ENCODE results near the gene TEAD1. TPM values are rescaled to one million over a fixed set of nuclear protein-coding genes. Genes with fewer than 3 reads are reported as not detected.

TEAD1 gene
- polyA plus RNA-seq, 1 experiment: 79.2 TPM

DNA sequence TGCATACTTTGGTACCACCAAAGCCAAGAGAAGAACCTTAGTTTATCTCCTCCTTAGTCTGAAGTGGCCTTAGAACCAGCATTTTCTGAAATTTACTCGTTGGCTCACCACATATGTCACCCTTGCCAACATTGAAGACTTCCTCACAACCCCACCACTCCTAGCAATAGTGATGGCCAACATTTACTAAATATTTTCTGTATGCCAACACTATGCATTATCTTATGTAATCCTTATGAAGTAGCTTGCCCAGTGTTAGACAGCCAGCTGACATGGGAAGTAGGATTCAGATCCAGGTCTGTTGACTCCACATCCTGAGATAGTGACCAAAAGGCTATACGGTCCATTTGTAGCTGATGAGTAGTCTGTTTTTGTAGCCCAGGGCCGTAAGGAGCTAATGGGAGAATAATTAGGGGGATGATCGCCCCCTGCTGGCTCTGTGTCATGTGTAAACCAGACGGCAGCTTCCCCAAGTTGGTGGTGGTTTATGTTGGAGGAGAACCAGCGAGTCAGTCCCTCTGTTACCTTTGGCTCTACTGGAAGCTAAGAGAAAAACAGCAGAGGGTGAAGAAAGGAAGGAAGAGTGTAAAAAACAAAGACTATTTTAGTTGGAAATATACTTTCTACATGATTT is 214.4 kb downstream of the TEAD1 start:
- Histone ChIP-seq H3K4me3 (ENCODE audit: low read depth, low read length) (no peak overlapping the region), H3K27me3 (ENCODE audit: control insufficient read depth, insufficient read depth, low read length) (no peaks in the 10 kb centered on the region), H3K36me3 (ENCODE audit: control insufficient read depth, insufficient read depth, low read length) (peaks cover 11% of the 10 kb centered on the region)
- ChIA-PET CTCF (interaction anchor here (0.5 to 3.3 kb wide), 39 partner anchors 8 to 600 kb away, joined by 3 to 19 read pairs (median 4); no protein-coding TSS in a partner anchor), POLR2A (interaction anchor here (0.6 kb wide), 2 partner anchors 17 to 768 kb away, joined by 3 read pairs; no protein-coding TSS in a partner anchor)
- peak; percentile 46 for DNase-seq (ENCODE audit: low read depth)
- TF ChIP-seq CTCF (IDR thresholded peaks at IDR 0.05; ENCODE audit: insufficient read depth, low read depth, low read length): peak; percentile 72

DNA sequence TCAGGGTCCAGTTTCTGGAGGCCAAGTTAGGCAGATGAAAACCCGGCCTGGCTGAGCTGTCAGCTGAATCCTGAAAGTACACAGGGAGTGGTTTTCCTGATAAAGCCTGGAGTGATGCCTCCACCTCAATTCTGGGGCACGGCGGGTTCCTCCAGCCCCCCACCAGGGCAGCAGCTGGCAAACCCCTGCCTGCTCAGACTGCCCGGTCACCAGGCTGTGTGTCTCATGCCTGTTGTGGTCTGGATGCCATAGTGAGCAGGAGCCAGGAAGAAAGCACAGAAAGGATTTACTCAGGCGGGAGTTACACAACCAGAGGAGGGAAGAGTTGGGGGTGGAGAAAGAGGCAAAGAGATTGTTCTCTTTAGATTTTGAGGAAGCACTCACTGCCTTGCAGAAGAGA is 215.0 kb downstream of the TEAD1 start:
- Histone ChIP-seq H3K27me3 (ENCODE audit: control insufficient read depth, insufficient read depth, low read length) (no peaks in the 10 kb centered on the region), H3K4me3 (ENCODE audit: low read depth, low read length) (no peak overlapping the region), H3K36me3 (ENCODE audit: control insufficient read depth, insufficient read depth, low read length) (peaks cover 10% of the 10 kb centered on the region)
- CTCF ChIA-PET: interaction anchor here (0.6 to 3.3 kb wide), 35 partner anchors 9 to 601 kb away, joined by 3 to 19 read pairs (median 4); no protein-coding TSS in a partner anchor
- POLR2A ChIA-PET: interaction anchor here (0.6 kb wide), 2 partner anchors 18 to 769 kb away, joined by 3 read pairs; no protein-coding TSS in a partner anchor
- no peak for TF ChIP-seq CTCF (IDR thresholded peaks at IDR 0.05; ENCODE audit: insufficient read depth, low read depth, low read length)
- DNase-seq (ENCODE audit: low read depth): no peak

DNA sequence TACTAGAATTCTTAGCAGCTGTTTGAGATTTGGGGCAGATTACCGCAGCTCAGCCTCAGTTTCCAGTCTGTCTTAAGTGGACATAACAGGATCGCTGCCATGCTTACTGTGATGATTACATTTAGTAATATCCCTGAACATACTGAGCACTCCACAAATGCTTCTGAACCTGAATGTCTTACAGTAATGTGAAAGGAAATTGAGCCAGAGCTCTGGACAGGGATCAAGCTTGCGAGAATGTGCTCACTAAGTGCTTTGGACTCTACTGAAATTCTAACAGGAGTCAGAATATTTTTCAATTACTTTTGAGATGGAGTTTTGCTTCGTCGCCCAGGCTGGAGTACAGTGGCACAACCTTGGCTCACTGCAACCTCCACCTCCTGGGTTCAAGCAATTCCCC is 216.3 kb downstream of the TEAD1 start:
- no peaks in the 10 kb centered on the region for H3K27me3 ChIP-seq (ENCODE audit: control insufficient read depth, insufficient read depth, low read length)
- DNase-seq (ENCODE audit: low read depth): no peak
- H3K4me3 ChIP-seq (ENCODE audit: low read depth, low read length): no peak overlapping the region
- POLR2A ChIA-PET: no interaction called here
- peaks cover 7% of the 10 kb centered on the region for H3K36me3 ChIP-seq (ENCODE audit: control insufficient read depth, insufficient read depth, low read length)
- TF ChIP-seq CTCF (IDR thresholded peaks at IDR 0.05; ENCODE audit: insufficient read depth, low read depth, low read length): no peak
- CTCF ChIA-PET: interaction anchor here (0.6 to 3.3 kb wide), 9 partner anchors 11 to 602 kb away, joined by 3 to 19 read pairs (median 9); no protein-coding TSS in a partner anchor

- TF ChIP-seq CTCF (IDR thresholded peaks at IDR 0.05; ENCODE audit: insufficient read depth, low read depth, low read length): peak; percentile 83
- POLR2A ChIA-PET: no interaction called here
- DNase-seq (ENCODE audit: low read depth): no peak
Measured at GRCh38 chr11:12893787-12894672, 219.8 kb downstream of the TEAD1 start.

DNA sequence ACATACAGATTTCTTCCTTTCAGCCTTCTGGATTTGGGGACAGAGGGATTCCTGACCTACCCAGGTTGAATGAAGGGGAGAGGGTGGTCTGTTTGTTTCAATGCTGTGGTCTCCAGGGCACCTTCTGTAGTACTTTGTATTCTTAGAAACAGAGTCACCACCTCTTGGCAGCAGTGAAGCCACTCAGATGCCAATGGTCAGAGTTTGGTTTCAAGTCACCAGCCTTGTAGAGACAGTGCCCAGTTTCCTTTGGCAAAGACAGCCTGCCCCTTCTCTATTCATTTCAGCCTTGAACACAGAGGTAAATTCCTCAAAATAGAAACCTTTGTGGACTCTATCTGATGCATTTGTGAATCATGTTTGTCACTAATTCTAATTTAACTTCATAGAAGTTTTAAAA is 223.2 kb downstream of the TEAD1 start:
- ChIA-PET POLR2A (no interaction called here), CTCF (interaction anchor here (0.7 to 2.3 kb wide), 6 partner anchors 8 to 609 kb away, joined by 3 to 8 read pairs (median 4); no protein-coding TSS in a partner anchor)
- Histone ChIP-seq H3K4me3 (ENCODE audit: low read depth, low read length) (no peak overlapping the region), H3K27me3 (ENCODE audit: control insufficient read depth, insufficient read depth, low read length) (no peaks in the 10 kb centered on the region), H3K36me3 (ENCODE audit: control insufficient read depth, insufficient read depth, low read length) (peaks cover 6% of the 10 kb centered on the region)
- DNase-seq (ENCODE audit: low read depth): no peak
- no peak for TF ChIP-seq CTCF (IDR thresholded peaks at IDR 0.05; ENCODE audit: insufficient read depth, low read depth, low read length)

More at GRCh38 chr11:12893787-12894672, 219.8 kb downstream of the TEAD1 start:
- no peak overlapping the region for H3K4me3 ChIP-seq (ENCODE audit: low read depth, low read length)
- no peaks in the 10 kb centered on the region for H3K27me3 ChIP-seq (ENCODE audit: control insufficient read depth, insufficient read depth, low read length)
- CTCF ChIA-PET: interaction anchor here (0.9 to 1.7 kb wide), 10 partner anchors 9 to 605 kb away, joined by 3 to 15 read pairs (median 4); no protein-coding TSS in a partner anchor
- peaks cover 6% of the 10 kb centered on the region for H3K36me3 ChIP-seq (ENCODE audit: control insufficient read depth, insufficient read depth, low read length)

Measured in BJ (cell line).